ENCODE measurements around the gene ZNF2. TPM values are rescaled to one million over a fixed set of nuclear protein-coding genes. Genes with fewer than 3 reads are reported as not detected.

Gene ZNF2
- polyA plus RNA-seq, 2 of the 4 experiments (the other 2 are of a cell fraction): 4.2 to 4.6 TPM

- Histone ChIP-seq H3K9me3 (0 out of 3 replicates have a peak, but pooled peaks cover 3% of the 10 kb centered on the region), H3K4me2 (peak within 1 kb of the TSS; percentile 82), H3K4me1 (peaks cover 6% of the 10 kb centered on the region; the same call in 2 of the 3 replicates), H3K4me3 (peak within 1 kb of the TSS; percentile 90), H3K27ac (peak within 1 kb of the TSS; percentile 87 to 96)
- TF ChIP-seq CHD2 (IDR thresholded peaks at IDR 0.05; ENCODE audit: low read length, partially characterized antibody) (no peak), TP53 (CRISPR knock-in tag; IDR thresholded peaks at IDR 0.05) (0 out of 2 replicates have a peak, but pooled peaks have one; percentile 25), HEYL (CRISPR knock-in tag; IDR thresholded peaks at IDR 0.05) (no peak), EHMT2 (IDR thresholded peaks at IDR 0.05; ENCODE audit: low read depth) (no peak), POLR2AphosphoS2 (conservative IDR thresholded peaks at IDR 0.05; ENCODE audit: low read length) (no peak), CEBPB (IDR thresholded peaks at IDR 0.05) (no peak), FOXS1 (CRISPR knock-in tag; IDR thresholded peaks at IDR 0.05) (peak; percentile 58; the same call in 1 of the 2 replicates), NFE2L2 (conservative IDR thresholded peaks at IDR 0.05; ENCODE audit: low read length) (no peak), NPAS2 (CRISPR knock-in tag; IDR thresholded peaks at IDR 0.05; ENCODE audit: borderline replicate concordance) (no peak), GATA3 (IDR thresholded peaks at IDR 0.05; ENCODE audit: borderline replicate concordance) (peak; percentile 40; the same call in 1 of the 2 replicates), HDAC2 (IDR thresholded peaks at IDR 0.05) (peak; percentile 90; the same call in 1 of the 2 replicates), EP300 (IDR thresholded peaks at IDR 0.05) (no peak), KDM1A (IDR thresholded peaks at IDR 0.05; ENCODE audit: low read depth) (peak; percentile 98), HMGXB4 (CRISPR knock-in tag; IDR thresholded peaks at IDR 0.05; ENCODE audit: borderline replicate concordance) (peak; percentile 95), JUN (IDR thresholded peaks at IDR 0.05) (peak; percentile 87 to 98; a peak in 4 of 5 replicates), RNF2 (IDR thresholded peaks at IDR 0.05; ENCODE audit: borderline replicate concordance, low read depth) (no peak), ATOH8 (CRISPR knock-in tag; IDR thresholded peaks at IDR 0.05; ENCODE audit: low read depth) (no peak; the same call in 1 of the 2 replicates), RFX5 (IDR thresholded peaks at IDR 0.05) (no peak), KDM5A (IDR thresholded peaks at IDR 0.05) (peak; percentile 66), POLR2A (IDR thresholded peaks at IDR 0.05; ENCODE audit: low read length) (peak; percentile 74), ZFP36 (IDR thresholded peaks at IDR 0.05; ENCODE audit: borderline replicate concordance, partially characterized antibody) (peak; percentile 96), MYC (IDR thresholded peaks at IDR 0.05; ENCODE audit: borderline replicate concordance, low read length) (peak; percentile 89; the same call in 1 of the 2 replicates), RARB (CRISPR knock-in tag; IDR thresholded peaks at IDR 0.05) (no peak), EHF (CRISPR knock-in tag; IDR thresholded peaks at IDR 0.05) (no peak), BCL3 (IDR thresholded peaks at IDR 0.05) (peak; percentile 73; the same call in 2 of the 3 replicates), MAX (IDR thresholded peaks at IDR 0.05) (peak; percentile 92), PHF8 (IDR thresholded peaks at IDR 0.05; ENCODE audit: borderline replicate concordance, low read depth) (peak; percentile 93), CHD4 (IDR thresholded peaks at IDR 0.05; ENCODE audit: borderline replicate concordance) (peak; percentile 81; the same call in 1 of the 2 replicates), ESRRA (IDR thresholded peaks at IDR 0.05; ENCODE audit: borderline replicate concordance, low read length) (peak; percentile 53; the same call in 1 of the 2 replicates), SMC3 (IDR thresholded peaks at IDR 0.05) (peak; percentile 9; the same call in 1 of the 3 replicates), CBX2 (IDR thresholded peaks at IDR 0.05; ENCODE audit: borderline replicate concordance, low read depth) (no peak)
- TF ChIP-seq, protein P1, sequence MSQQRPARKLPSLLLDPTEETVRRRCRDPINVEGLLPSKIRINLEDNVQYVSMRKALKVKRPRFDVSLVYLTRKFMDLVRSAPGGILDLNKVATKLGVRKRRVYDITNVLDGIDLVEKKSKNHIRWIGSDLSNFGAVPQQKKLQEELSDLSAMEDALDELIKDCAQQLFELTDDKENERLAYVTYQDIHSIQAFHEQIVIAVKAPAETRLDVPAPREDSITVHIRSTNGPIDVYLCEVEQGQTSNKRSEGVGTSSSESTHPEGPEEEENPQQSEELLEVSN (IDR thresholded peaks at IDR 0.05; ENCODE audit: borderline replicate concordance, low read depth): no peak; the same call in 1 of the 2 replicates
- DNase-seq (ENCODE audit: low read depth in 1 of 2, low spot score in 1 of 2): peak; percentile 76 to 81
- ATAC-seq: peak; percentile 97 to 98
- 2% methylated on average over 19 of the region's 86 CpGs for whole genome bisulfite sequencing (ENCODE audit: missing lambda C conversion rate)
- ChIA-PET POLR2A (interaction anchor here (1.2 to 2.8 kb wide), 3 partner anchors 38 to 44 kb away, joined by 3 to 22 read pairs (median 10); partner anchors contain the start of genes ZNF2 and ZNF514), CTCF (interaction anchor here (0.7 to 2.5 kb wide), 8 partner anchors 13 to 100 kb away, joined by 3 to 6 read pairs (median 3); partner anchors contain the start of genes ZNF2 and ZNF892)
- no peak for FAIRE-seq
Observed at GRCh38 chr2:95121407-95122196, 44.0 kb upstream of the ZNF2 start, which contains the start of gene MRPS5. TSS of gene MRPS5 (minus strand) at chr2:95121808. CDS start at chr2:95121791, 17 bp downstream.
